ENCODE measurements around the gene COL16A1.

DNA sequence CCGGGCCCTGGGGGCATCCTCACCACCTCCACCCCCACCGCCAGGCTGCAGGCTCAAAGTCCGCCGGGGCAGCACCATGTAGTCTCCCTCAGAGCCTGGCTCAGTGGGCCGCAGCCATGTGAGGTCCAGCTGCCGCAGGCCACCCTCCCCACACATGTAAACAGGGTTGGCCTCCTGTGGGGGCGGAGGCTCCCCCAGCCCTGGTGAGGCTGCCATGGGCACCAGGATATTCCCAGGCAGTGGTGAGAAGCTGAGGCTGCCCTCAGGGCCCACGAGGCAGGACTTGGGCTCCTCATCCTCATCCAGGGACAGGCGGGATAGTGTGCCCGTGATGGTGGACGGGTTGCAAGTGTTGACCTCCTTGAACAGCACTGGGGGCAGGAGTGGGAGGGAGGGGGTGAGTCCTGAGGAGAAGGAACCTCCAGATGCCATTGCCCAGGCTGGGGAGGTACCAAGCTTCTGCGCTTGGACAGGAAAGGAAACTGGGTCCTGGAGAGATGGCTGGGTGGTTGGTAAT is 27.3 kb upstream of the COL16A1 start:
- no peak for TF ChIP-seq POLR2A (IDR thresholded peaks at IDR 0.05)
- TF ChIP-seq, protein P1, sequence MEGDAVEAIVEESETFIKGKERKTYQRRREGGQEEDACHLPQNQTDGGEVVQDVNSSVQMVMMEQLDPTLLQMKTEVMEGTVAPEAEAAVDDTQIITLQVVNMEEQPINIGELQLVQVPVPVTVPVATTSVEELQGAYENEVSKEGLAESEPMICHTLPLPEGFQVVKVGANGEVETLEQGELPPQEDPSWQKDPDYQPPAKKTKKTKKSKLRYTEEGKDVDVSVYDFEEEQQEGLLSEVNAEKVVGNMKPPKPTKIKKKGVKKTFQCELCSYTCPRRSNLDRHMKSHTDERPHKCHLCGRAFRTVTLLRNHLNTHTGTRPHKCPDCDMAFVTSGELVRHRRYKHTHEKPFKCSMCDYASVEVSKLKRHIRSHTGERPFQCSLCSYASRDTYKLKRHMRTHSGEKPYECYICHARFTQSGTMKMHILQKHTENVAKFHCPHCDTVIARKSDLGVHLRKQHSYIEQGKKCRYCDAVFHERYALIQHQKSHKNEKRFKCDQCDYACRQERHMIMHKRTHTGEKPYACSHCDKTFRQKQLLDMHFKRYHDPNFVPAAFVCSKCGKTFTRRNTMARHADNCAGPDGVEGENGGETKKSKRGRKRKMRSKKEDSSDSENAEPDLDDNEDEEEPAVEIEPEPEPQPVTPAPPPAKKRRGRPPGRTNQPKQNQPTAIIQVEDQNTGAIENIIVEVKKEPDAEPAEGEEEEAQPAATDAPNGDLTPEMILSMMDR (IDR thresholded peaks at IDR 0.05): no peak

All from tibial nerve (tissue), 3 donors.